ENCODE data around the gene KIAA0513.

Gene KIAA0513

GRCh38 chr16:85015481-85016187 is 12.0 kb upstream of the KIAA0513 start:
- H4K20me1 ChIP-seq (ENCODE audit: low read depth, low read length): no peaks in the 10 kb centered on the region
- no peaks in the 10 kb centered on the region for H3K9me2 ChIP-seq (replicated peaks; ENCODE audit: insufficient read depth, low read length)
- H3K9me3 ChIP-seq (ENCODE audit: insufficient read depth, low read length): no peaks in the 10 kb centered on the region
- no peaks in the 10 kb centered on the region for H3F3A ChIP-seq (ENCODE audit: insufficient read depth)
- no peaks in the 10 kb centered on the region for H3K27me3 ChIP-seq (ENCODE audit: low read length)
- TF ChIP-seq CTCF (IDR thresholded peaks at IDR 0.05; ENCODE audit: insufficient read depth, low read length, poor library complexity, severe bottlenecking): no peak
- no peak for TF ChIP-seq EZH2phosphoT487 (conservative IDR thresholded peaks at IDR 0.05; ENCODE audit: low read length)
- H3K36me3 ChIP-seq (ENCODE audit: low read length): no peaks in the 10 kb centered on the region
- H3K79me2 ChIP-seq (ENCODE audit: insufficient read depth, low read length): peaks cover 4% of the 10 kb centered on the region; the same call in 1 of the 2 replicates
- H3K27ac ChIP-seq (ENCODE audit: low read depth, low read length): no peak overlapping the region
- no peak overlapping the region for H3K4me3 ChIP-seq (ENCODE audit: insufficient read depth, low read length, poor library complexity, severe bottlenecking)
- no peak overlapping the region for H3K9ac ChIP-seq (ENCODE audit: low read length)
- no peak overlapping the region for H3K4me2 ChIP-seq (ENCODE audit: low read depth, low read length, poor library complexity, severe bottlenecking)
- H2AFZ ChIP-seq (ENCODE audit: low read depth, low read length, severe bottlenecking): no peak overlapping the region

- Histone ChIP-seq H3K9ac (ENCODE audit: low read length) (no peak overlapping the region), H3K36me3 (ENCODE audit: low read length) (no peaks in the 10 kb centered on the region), H3K4me3 (ENCODE audit: insufficient read depth, low read length, poor library complexity, severe bottlenecking) (no peak overlapping the region), H3K27ac (ENCODE audit: low read depth, low read length) (no peak overlapping the region), H3K27me3 (ENCODE audit: low read length) (no peaks in the 10 kb centered on the region), H3K9me2 (replicated peaks; ENCODE audit: insufficient read depth, low read length) (no peaks in the 10 kb centered on the region), H3F3A (ENCODE audit: insufficient read depth) (no peaks in the 10 kb centered on the region), H3K9me3 (ENCODE audit: insufficient read depth, low read length) (no peaks in the 10 kb centered on the region), H3K4me2 (ENCODE audit: low read depth, low read length, poor library complexity, severe bottlenecking) (no peak overlapping the region), H2AFZ (ENCODE audit: low read depth, low read length, severe bottlenecking) (no peak overlapping the region), H4K20me1 (ENCODE audit: low read depth, low read length) (no peaks in the 10 kb centered on the region), H3K79me2 (ENCODE audit: insufficient read depth, low read length) (no peaks in the 10 kb centered on the region)
- no peak for TF ChIP-seq CTCF (IDR thresholded peaks at IDR 0.05; ENCODE audit: insufficient read depth, low read length, poor library complexity, severe bottlenecking)
- TF ChIP-seq EZH2phosphoT487 (conservative IDR thresholded peaks at IDR 0.05; ENCODE audit: low read length): no peak
Observed at GRCh38 chr16:85017151-85017550, 10.4 kb upstream of the KIAA0513 start.

GRCh38 chr16:85017633-85018032 is 10.0 kb upstream of the KIAA0513 start:
- H3F3A ChIP-seq (ENCODE audit: insufficient read depth): no peaks in the 10 kb centered on the region
- H3K9ac ChIP-seq (ENCODE audit: low read length): no peak overlapping the region
- no peaks in the 10 kb centered on the region for H3K27me3 ChIP-seq (ENCODE audit: low read length)
- H4K20me1 ChIP-seq (ENCODE audit: low read depth, low read length): no peaks in the 10 kb centered on the region
- H3K4me2 ChIP-seq (ENCODE audit: low read depth, low read length, poor library complexity, severe bottlenecking): no peak overlapping the region
- no peaks in the 10 kb centered on the region for H3K9me3 ChIP-seq (ENCODE audit: insufficient read depth, low read length)
- no peak overlapping the region for H3K27ac ChIP-seq (ENCODE audit: low read depth, low read length)
- no peaks in the 10 kb centered on the region for H3K9me2 ChIP-seq (replicated peaks; ENCODE audit: insufficient read depth, low read length)
- no peaks in the 10 kb centered on the region for H3K79me2 ChIP-seq (ENCODE audit: insufficient read depth, low read length)
- no peak overlapping the region for H2AFZ ChIP-seq (ENCODE audit: low read depth, low read length, severe bottlenecking)
- TF ChIP-seq EZH2phosphoT487 (conservative IDR thresholded peaks at IDR 0.05; ENCODE audit: low read length) (no peak), CTCF (IDR thresholded peaks at IDR 0.05; ENCODE audit: insufficient read depth, low read length, poor library complexity, severe bottlenecking) (no peak)
- H3K36me3 ChIP-seq (ENCODE audit: low read length): no peaks in the 10 kb centered on the region
- H3K4me3 ChIP-seq (ENCODE audit: insufficient read depth, low read length, poor library complexity, severe bottlenecking): no peak overlapping the region
